ENCODE data around the gene C10orf71.

GRCh38 chr10:49290607-49291006 lies 8.4 kb upstream of the C10orf71 start:
- TF ChIP-seq, protein P1, sequence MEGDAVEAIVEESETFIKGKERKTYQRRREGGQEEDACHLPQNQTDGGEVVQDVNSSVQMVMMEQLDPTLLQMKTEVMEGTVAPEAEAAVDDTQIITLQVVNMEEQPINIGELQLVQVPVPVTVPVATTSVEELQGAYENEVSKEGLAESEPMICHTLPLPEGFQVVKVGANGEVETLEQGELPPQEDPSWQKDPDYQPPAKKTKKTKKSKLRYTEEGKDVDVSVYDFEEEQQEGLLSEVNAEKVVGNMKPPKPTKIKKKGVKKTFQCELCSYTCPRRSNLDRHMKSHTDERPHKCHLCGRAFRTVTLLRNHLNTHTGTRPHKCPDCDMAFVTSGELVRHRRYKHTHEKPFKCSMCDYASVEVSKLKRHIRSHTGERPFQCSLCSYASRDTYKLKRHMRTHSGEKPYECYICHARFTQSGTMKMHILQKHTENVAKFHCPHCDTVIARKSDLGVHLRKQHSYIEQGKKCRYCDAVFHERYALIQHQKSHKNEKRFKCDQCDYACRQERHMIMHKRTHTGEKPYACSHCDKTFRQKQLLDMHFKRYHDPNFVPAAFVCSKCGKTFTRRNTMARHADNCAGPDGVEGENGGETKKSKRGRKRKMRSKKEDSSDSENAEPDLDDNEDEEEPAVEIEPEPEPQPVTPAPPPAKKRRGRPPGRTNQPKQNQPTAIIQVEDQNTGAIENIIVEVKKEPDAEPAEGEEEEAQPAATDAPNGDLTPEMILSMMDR (IDR thresholded peaks at IDR 0.05) = no peak
- no peak for TF ChIP-seq EZH2 (IDR thresholded peaks at IDR 0.05; ENCODE audit: borderline replicate concordance, insufficient read depth, low read depth, low read length, poor library complexity, severe bottlenecking)
